Suprapubic skin (tissue), 4 donors: ENCODE data around the gene HORMAD2. TPM values are rescaled to one million over a fixed set of nuclear protein-coding genes. Genes with fewer than 3 reads are reported as not detected.
"Not testable (repeated sequence)": the region's sequence is repeated elsewhere in the genome, so short reads cannot be mapped to it uniquely, and the experiment has no call there.

Experiments used
- DNase-seq, 2 donors: peaks; one replicate each; pipeline ENCODE4 v3.0.0-alpha.2; 2019; ENCODE audit warnings: low spot score in 2 of 2
- H3K27ac ChIP-seq: fragments of 200-600 bp; sonication (generic); one replicate; pipeline ENCODE4 v1.5.1; 2019
- H3K27me3 ChIP-seq: fragments of 200-600 bp; sonication (generic); one replicate; pipeline ENCODE4 v1.5.1; 2019
- H3K36me3 ChIP-seq: fragments of 200-600 bp; sonication (generic); one replicate; pipeline ENCODE4 v1.5.1; 2019
- H3K4me1 ChIP-seq: fragments of 200-600 bp; sonication (generic); one replicate; pipeline ENCODE4 v1.5.1; 2019
- H3K4me3 ChIP-seq: fragments of 200-600 bp; sonication (generic); one replicate; pipeline ENCODE4 v1.5.1; 2019; ENCODE audit warnings: mild to moderate bottlenecking
- H3K9me3 ChIP-seq: fragments of 200-600 bp; sonication (generic); one replicate; pipeline ENCODE4 v1.5.1; 2019
- CTCF ChIP-seq, 2 donors: fragments of 200-600 bp in 1 of 2; fragments of 450-650 bp in 1 of 2; sonication (generic) in 1 of 2; IDR thresholded peaks; one replicate each; pipeline ENCODE4 v1.5.1; 2016 to 2019; ENCODE audit warnings: antibody characterized with exemption in 2 of 2, mild to moderate bottlenecking in 1 of 2, moderate library complexity in 1 of 2
- EP300 ChIP-seq: sonication (generic); formaldehyde crosslinking; IDR thresholded peaks from one replicate; pipeline ENCODE4 v1.6.1; 2017; ENCODE audit warnings: antibody characterized with exemption
- POLR2A ChIP-seq, 2 donors: fragments of 450-650 bp; IDR thresholded peaks; one replicate each; pipeline ENCODE4 v1.6.1; 2017; ENCODE audit warnings: antibody characterized with exemption in 2 of 2, mild to moderate bottlenecking in 2 of 2, moderate library complexity in 2 of 2
- POLR2AphosphoS5 ChIP-seq, 3 donors: sonication (generic); formaldehyde crosslinking; IDR thresholded peaks; one replicate each; pipeline ENCODE4 v1.6.1; 2017; ENCODE audit warnings: antibody characterized with exemption in 3 of 3
- WGBS: methylation state at CpG from one replicate; pipeline ENCODE4 v1.1.5; 2018; 5-methylcytosine and 5-hydroxymethylcytosine counted together
- total RNA-seq, 4 donors: library from RNA; depleted of rRNA; stranded (reverse); fragments of >200 nt; gene quantifications; one replicate each; pipeline ENCODE4 v1.1.0, GENCODE V29; 2016

Gene HORMAD2
- total RNA-seq, 4 donors from 2014 or later = not detected

GRCh38 chr22:30056015-30056414, 24.2 kb upstream of the HORMAD2 start:
- Histone ChIP-seq H3K27me3 (peaks cover 3% of the 10 kb centered on the region), H3K27ac (no peak overlapping the region), H3K4me3 (no peak overlapping the region), H3K36me3 (no peaks in the 10 kb centered on the region), H3K4me1 (no peaks in the 10 kb centered on the region), H3K9me3 (no peaks in the 10 kb centered on the region)
- TF ChIP-seq EP300 (no peak), POLR2AphosphoS5 (IDR thresholded peaks at IDR 0.05) (no peak), POLR2A (IDR thresholded peaks at IDR 0.05) (no peak), CTCF (IDR thresholded peaks at IDR 0.05) (no peak)
- no peak for DNase-seq
- WGBS = 79% methylated on average over 1 of the region's 1 CpG

GRCh38 chr22:30057375-30057774, 22.9 kb upstream of the HORMAD2 start:
- 92% methylated on average over 1 of the region's 1 CpG for WGBS
- Histone ChIP-seq H3K36me3 (no peaks in the 10 kb centered on the region), H3K9me3 (no peaks in the 10 kb centered on the region), H3K27me3 (peaks cover 3% of the 10 kb centered on the region), H3K4me3 (no peak overlapping the region), H3K27ac (no peak overlapping the region), H3K4me1 (no peaks in the 10 kb centered on the region)
- no peak for TF ChIP-seq POLR2AphosphoS5 (IDR thresholded peaks at IDR 0.05)
- TF ChIP-seq CTCF (IDR thresholded peaks at IDR 0.05) = no peak
- no peak for TF ChIP-seq POLR2A (IDR thresholded peaks at IDR 0.05)
- no peak for TF ChIP-seq EP300
- DNase-seq = no peak

GRCh38 chr22:30059346-30060020, 20.8 kb upstream of the HORMAD2 start:
- not testable (repeated sequence) for H3K27me3 ChIP-seq
- WGBS = 92% methylated on average over 20 of the region's 22 CpGs

GRCh38 chr22:30061094-30061493, 19.2 kb upstream of the HORMAD2 start:
- H3K36me3 ChIP-seq, H3K4me3 ChIP-seq, H3K4me1 ChIP-seq, H3K27ac ChIP-seq, H3K9me3 ChIP-seq, DNase-seq, H3K27me3 ChIP-seq: not testable (repeated sequence)
- 96% methylated on average over 6 of the region's 6 CpGs for WGBS

More at GRCh38 chr22:30059346-30060020, 20.8 kb upstream of the HORMAD2 start:
- H3K4me3 ChIP-seq, H3K4me1 ChIP-seq, H3K9me3 ChIP-seq, H3K27ac ChIP-seq, H3K36me3 ChIP-seq, DNase-seq: not testable (repeated sequence)

GRCh38 chr22:30062259-30062658, 18.0 kb upstream of the HORMAD2 start:
- TF ChIP-seq CTCF (IDR thresholded peaks at IDR 0.05) (no peak), POLR2A (IDR thresholded peaks at IDR 0.05) (no peak), POLR2AphosphoS5 (IDR thresholded peaks at IDR 0.05) (no peak), EP300 (no peak)
- Histone ChIP-seq H3K27ac (no peak overlapping the region), H3K4me3 (no peak overlapping the region), H3K27me3 (no peaks in the 10 kb centered on the region), H3K36me3 (no peaks in the 10 kb centered on the region), H3K4me1 (no peaks in the 10 kb centered on the region), H3K9me3 (no peaks in the 10 kb centered on the region)
- WGBS = 89% methylated on average over 3 of the region's 3 CpGs
- no peak for DNase-seq

GRCh38 chr22:30062950-30063349, 17.3 kb upstream of the HORMAD2 start:
- H3K4me3 ChIP-seq = no peak overlapping the region
- TF ChIP-seq EP300 (no peak), POLR2A (IDR thresholded peaks at IDR 0.05) (no peak), POLR2AphosphoS5 (IDR thresholded peaks at IDR 0.05) (no peak), CTCF (IDR thresholded peaks at IDR 0.05) (no peak)
- no peaks in the 10 kb centered on the region for H3K27me3 ChIP-seq
- no peaks in the 10 kb centered on the region for H3K9me3 ChIP-seq
- H3K4me1 ChIP-seq = no peaks in the 10 kb centered on the region
- no peak overlapping the region for H3K27ac ChIP-seq
- no peaks in the 10 kb centered on the region for H3K36me3 ChIP-seq
- DNase-seq = no peak
- 90% methylated on average over 1 of the region's 1 CpG for WGBS
